ENCODE data around the gene CNPY4. TPM values are rescaled to one million over a fixed set of nuclear protein-coding genes. Genes with fewer than 3 reads are reported as not detected.

The CNPY4 gene
- total RNA-seq, 1 donor from 2014 or later = 10.1 TPM

- peaks cover 11% of the 10 kb centered on the region for H3K36me3 ChIP-seq (ENCODE audit: control insufficient read depth, insufficient read depth, low read length)
- peak within 1 kb of the TSS; percentile 98 for H3K4me3 ChIP-seq (ENCODE audit: low read depth, low read length)
- no peak for TF ChIP-seq CTCF (IDR thresholded peaks at IDR 0.05; ENCODE audit: insufficient read depth, low read length, poor library complexity, severe bottlenecking)
- peak; percentile 91 for DNase-seq (ENCODE audit: low read depth)
- no peaks in the 10 kb centered on the region for H3K27me3 ChIP-seq (ENCODE audit: control insufficient read depth, insufficient read depth, low read length)
These were observed 18.2 kb upstream of the CNPY4 start, which contains the start of the genes AP4M1 and MCM7 for GRCh38 chr7:100101016-100101862. Gene AP4M1, plus strand, starts transcription at chr7:100101643. Its CDS starts 72 bp downstream, at chr7:100101715. Gene MCM7, minus strand, starts transcription at chr7:100101397. Its CDS starts 103 bp downstream, at chr7:100101294.

- Histone ChIP-seq H3K36me3 (ENCODE audit: control insufficient read depth, insufficient read depth, low read length) (peaks cover 7% of the 10 kb centered on the region), H3K4me3 (ENCODE audit: low read depth, low read length) (no peak overlapping the region), H3K27me3 (ENCODE audit: control insufficient read depth, insufficient read depth, low read length) (no peaks in the 10 kb centered on the region)
- DNase-seq (ENCODE audit: low read depth) = no peak
- no peak for TF ChIP-seq CTCF (IDR thresholded peaks at IDR 0.05; ENCODE audit: insufficient read depth, low read length, poor library complexity, severe bottlenecking)
These were observed 16.2 kb upstream of the CNPY4 start for GRCh38 chr7:100102950-100103840.

- TF ChIP-seq CTCF (IDR thresholded peaks at IDR 0.05; ENCODE audit: insufficient read depth, low read length, poor library complexity, severe bottlenecking) = no peak
- no peak for DNase-seq (ENCODE audit: low read depth)
- no peaks in the 10 kb centered on the region for H3K27me3 ChIP-seq (ENCODE audit: control insufficient read depth, insufficient read depth, low read length)
- peaks cover 3% of the 10 kb centered on the region for H3K36me3 ChIP-seq (ENCODE audit: control insufficient read depth, insufficient read depth, low read length)
- H3K4me3 ChIP-seq (ENCODE audit: low read depth, low read length) = no peak overlapping the region
These were observed 13.9 kb upstream of the CNPY4 start for GRCh38 chr7:100105534-100105933.

DNA sequence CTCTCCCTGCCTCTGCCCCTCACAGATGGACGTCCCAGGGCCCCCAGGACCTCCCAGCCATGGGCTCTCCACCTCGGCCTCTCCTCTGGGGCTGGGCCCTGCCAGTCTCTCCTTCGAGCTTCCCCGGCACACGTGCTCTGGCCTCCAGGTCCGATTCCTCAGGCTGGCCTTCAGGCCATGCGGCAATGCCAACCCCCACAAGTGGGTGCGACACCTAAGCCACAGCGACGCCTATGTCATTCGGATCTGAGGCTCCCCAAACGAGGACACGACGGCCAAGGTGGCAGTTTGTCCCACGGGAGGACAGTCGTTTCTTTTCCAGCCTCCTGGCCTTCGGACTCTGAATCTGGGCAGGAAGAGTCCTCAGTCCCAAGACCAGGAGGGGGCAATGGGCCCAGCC lies 12.8 kb upstream of the CNPY4 start:
- Histone ChIP-seq H3K4me3 (ENCODE audit: low read depth, low read length) (no peak overlapping the region), H3K36me3 (ENCODE audit: control insufficient read depth, insufficient read depth, low read length) (peaks cover 4% of the 10 kb centered on the region), H3K27me3 (ENCODE audit: control insufficient read depth, insufficient read depth, low read length) (no peaks in the 10 kb centered on the region)
- no peak for TF ChIP-seq CTCF (IDR thresholded peaks at IDR 0.05; ENCODE audit: insufficient read depth, low read length, poor library complexity, severe bottlenecking)
- DNase-seq (ENCODE audit: low read depth) = no peak

DNA sequence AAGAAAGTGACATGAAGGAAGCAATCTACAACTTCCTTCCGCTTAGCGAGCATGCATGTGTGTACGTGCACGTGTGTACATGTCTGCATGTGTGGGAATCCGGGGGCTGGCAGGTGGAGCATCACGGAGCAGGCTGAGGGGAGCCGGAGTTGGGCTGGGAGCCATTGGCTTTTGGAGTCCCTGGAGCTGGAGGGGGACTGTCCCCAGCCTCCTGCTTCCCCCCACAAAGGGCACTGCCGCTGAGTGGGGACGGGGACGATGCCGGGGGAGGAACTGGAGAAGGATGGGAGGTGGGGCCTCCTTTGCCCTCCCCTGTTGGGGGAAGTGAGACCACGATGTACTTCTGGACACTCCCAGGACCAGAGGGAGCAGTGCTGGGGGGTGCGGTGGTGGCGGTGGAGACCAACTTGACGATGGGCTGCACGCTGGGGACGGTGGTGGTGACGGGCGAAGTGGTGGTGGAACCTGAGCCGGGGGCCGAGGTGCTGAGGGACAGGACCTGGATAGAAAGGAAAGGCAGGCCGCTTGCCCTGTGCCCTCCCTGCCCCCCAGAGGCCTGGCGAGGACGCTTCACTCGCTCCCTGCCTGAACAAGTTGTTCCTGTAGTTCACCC lies 12.2 kb upstream of the CNPY4 start:
- Histone ChIP-seq H3K4me3 (ENCODE audit: low read depth, low read length) (no peak overlapping the region), H3K27me3 (ENCODE audit: control insufficient read depth, insufficient read depth, low read length) (no peaks in the 10 kb centered on the region), H3K36me3 (ENCODE audit: control insufficient read depth, insufficient read depth, low read length) (peaks cover 5% of the 10 kb centered on the region)
- no peak for TF ChIP-seq CTCF (IDR thresholded peaks at IDR 0.05; ENCODE audit: insufficient read depth, low read length, poor library complexity, severe bottlenecking)
- DNase-seq (ENCODE audit: low read depth) = no peak
